HG02981 (cell line): ENCODE results near the gene GNS.
A peak's percentile ranks its signal among the peaks of the same experiment; 100 is the strongest.

Experiments
- ATAC-seq: cut with Tn5 transposase; IDR thresholded peaks from one replicate; pipeline ENCODE4 v1.9.1; 2021; ENCODE audit warnings: mild to moderate bottlenecking, moderate library complexity; ENCODE audit not compliant: unreplicated experiment

GNS gene

GRCh38 chr12:64737539-64737938, 21.7 kb downstream of the GNS start:
- ATAC-seq: no peak

- ATAC-seq: no peak
Measured at GRCh38 chr12:64736771-64737170, 22.4 kb downstream of the GNS start.

DNA sequence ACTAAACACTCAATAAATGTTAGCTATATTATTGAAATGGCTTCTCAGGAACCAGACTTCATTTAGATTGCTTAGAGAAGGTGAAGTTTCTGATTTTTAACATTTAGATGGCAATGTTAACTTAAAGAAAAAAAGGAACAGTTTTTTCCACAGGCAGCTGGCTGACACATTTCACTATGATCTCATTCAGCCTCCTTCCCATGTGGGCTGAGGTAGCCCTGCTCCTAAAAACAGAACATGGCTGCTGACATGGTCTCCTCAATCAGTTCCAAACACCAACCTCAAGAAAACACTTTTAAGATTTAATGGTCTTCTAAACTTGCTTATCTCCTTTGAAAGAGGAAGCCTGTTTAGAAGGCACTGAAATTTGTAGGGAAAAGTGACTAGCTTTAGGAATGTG, 23.8 kb downstream of the GNS start:
- no peak for ATAC-seq

- ATAC-seq: no peak
Measured at GRCh38 chr12:64733857-64734256, 25.3 kb downstream of the GNS start.

DNA sequence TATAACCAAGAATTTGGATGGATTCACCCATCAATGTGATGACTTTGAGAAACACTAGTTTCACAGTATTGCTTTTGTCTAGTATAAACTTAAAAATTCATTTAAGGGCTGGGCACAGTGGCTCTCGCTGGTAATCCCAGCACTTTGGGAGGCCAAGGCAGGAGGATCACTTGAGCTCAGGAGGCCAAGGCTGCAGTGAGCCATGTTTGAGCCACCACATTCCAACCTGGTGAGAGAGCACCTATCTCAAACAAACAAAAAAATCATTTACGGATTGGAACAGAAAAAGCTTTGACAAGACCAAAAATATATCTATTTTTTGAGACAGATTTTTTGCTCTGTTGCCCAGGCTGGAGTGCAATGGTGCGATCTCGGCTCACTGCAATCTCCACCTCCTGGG, 27.5 kb downstream of the GNS start:
- no peak for ATAC-seq

- peak; percentile 7 for ATAC-seq
Measured at GRCh38 chr12:64730588-64730969, 28.6 kb downstream of the GNS start.

- peak; percentile 51 for ATAC-seq
Measured at GRCh38 chr12:64729909-64730587, 29.2 kb downstream of the GNS start.

- ATAC-seq: no peak
Measured at GRCh38 chr12:64724201-64724745, 34.9 kb downstream of the GNS start.

DNA sequence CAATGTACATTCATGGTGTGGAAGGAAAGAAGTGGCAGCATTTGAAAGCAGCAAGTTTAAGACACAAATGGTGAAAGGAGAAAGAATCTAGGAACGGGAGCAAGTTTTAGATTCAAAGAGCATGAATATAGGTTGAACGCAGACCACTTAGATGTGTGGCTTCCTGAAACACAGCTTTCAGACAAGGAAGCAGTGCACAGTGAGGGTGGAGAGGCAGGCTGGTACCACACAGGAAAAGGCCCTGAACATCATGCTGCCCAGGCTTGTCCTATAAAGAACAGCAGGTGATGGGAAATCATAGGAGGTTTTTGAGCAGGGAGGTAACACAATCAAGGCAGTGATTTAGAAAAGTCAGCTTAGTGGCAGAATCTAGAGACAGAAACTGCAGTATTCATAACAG, 35.6 kb downstream of the GNS start:
- ATAC-seq: no peak

DNA sequence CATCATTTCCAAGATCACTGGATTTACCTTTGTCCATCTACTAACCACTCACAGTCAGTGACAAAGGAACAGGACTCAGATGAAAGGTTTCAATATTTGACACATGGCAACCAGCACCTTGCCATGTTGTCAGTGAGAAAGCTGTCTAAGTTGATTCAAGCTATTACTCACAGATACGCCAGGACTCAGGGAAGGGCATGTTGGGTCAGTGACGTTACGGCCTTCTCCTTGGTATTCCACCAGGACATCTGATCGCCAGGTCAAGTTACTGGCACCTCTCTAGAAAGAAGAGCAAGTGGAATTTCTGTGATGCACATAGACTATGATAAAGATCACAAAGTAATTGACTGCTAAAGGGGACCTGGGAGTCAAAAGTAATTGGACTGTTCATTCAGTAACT, 36.4 kb downstream of the GNS start:
- ATAC-seq: no peak

DNA sequence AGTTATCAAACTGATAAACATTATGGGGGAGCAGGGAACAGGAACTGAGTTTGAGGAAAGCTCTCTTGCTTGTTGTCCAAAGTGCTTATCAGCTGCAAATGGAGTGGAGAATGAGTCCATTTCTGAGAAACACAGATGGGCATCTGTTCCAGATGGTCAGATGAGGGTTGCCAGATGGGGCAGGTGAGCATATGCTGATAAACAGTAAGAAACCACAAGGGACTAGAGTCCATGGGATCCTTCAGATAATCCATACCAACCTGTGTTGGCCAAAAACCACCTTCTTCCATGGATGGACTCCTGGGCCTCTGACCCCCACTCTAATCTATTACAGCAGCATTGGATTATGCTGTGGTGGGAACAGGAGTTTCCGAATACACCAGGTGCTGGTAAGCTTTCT, 38.3 kb downstream of the GNS start:
- no peak for ATAC-seq

GRCh38 chr12:64718649-64719048, 40.6 kb downstream of the GNS start:
- no peak for ATAC-seq

GRCh38 chr12:64716839-64717455, 42.3 kb downstream of the GNS start:
- ATAC-seq: no peak

GRCh38 chr12:64716371-64716770, 42.8 kb downstream of the GNS start:
- no peak for ATAC-seq

DNA sequence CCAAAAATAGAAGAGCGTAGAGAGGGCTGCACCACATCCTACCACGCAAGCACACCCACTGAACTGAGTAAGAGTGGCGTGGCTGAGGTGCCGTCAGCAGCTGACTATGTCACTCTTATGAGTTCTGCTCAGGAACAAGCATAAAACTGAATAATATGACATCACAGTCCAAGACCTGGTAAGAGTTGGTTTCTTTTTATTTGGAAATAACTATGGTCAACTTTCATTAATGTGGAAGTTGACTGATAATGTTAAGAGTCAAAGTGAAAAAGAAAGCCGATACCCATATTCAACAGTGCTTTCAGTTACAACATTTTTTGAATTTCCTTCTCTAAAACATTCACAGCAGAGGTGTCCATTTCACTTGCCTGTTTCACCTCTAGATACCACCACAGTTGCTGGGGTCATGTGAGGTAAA, 44.6 kb downstream of the GNS start:
- ATAC-seq: peak; percentile 64

- ATAC-seq: no peak
Measured at GRCh38 chr12:64713376-64713775, 45.8 kb downstream of the GNS start.

- no peak for ATAC-seq
Measured at GRCh38 chr12:64709429-64709828, 49.8 kb downstream of the GNS start.

DNA sequence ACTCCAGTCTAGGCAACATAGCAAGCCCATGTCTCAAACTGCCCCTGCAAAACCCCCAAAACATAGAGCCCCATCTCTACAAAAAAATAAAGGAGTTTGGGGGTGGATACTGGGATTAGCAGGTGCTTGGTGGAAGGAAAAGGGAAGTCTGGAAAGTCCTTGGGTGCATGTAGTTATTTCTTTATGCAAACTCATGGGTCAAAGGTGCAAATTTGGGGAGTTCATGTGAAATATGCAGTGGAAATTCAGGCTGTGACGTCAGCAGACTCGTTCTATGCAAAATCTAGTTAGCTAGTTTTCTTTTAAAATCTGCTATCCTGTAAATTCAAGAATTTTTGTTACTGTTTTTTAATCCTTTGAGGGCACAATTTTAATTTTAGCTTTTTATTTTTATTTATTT, 51.3 kb downstream of the GNS start:
- ATAC-seq: no peak

GRCh38 chr12:64707362-64707761, 51.8 kb downstream of the GNS start:
- ATAC-seq: no peak

- no peak for ATAC-seq
Measured at GRCh38 chr12:64706857-64707256, 52.3 kb downstream of the GNS start.

DNA sequence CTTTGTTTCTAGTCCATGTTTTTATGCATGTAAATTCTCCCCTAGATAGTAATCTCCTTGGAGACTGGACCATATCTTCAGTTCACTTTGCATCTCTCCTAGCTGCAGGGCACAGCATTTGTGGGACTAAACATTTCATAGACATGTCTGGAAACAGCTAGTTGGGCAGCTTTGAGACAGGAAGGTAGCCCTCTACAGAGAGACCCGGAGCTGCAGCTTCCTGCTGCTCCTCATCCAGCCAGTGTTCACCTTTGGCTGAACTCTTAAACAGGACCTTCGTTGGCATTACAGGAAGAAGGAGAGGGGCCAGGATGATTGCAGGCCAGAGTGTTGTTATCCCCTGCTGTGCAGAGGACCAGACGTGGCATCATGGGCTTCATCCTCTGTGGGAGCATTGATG, 52.9 kb downstream of the GNS start:
- no peak for ATAC-seq

DNA sequence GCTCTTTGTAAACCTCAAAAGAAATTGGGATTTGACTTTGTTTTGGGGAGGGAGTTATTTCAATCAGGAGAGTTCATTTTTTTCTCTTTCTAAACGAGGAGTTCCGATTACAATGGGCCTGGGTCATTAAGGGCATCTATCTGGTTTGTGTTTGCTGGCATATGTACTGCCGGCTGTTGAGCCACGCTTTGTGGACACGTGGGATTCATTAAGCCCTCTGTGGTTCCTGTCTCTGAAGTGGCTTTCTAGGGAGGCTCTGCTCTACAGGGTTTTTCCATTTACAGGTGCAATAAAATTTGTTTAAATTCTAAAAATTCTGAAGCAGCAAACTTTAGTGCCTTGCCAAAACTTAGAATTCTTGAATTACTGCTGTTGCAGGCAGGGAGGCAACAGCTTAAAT, 57.9 kb downstream of the GNS start:
- ATAC-seq: no peak

DNA sequence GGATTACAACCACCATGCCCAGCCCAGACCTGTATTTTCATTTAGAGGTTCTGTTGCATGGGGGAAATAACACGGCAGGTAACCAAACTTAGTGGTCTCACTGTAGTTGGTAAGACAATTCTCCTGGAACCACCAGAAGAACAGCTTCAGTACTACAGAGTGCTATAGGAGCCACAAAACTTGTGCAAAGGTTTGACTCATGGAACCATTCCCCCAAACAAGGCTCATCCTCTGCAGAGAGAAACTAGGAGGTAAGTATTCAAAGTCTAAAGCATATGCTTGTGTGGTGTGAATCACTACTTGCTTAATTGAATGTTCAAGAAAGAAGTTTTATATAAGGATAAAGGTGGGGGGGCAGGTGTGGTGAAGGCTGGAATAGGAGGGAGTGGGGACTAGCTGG, 58.7 kb downstream of the GNS start:
- ATAC-seq: no peak
